Keratinocyte (primary cell): Measurements from ENCODE around the gene CALHM5. TPM values are rescaled to one million over a fixed set of nuclear protein-coding genes. Genes with fewer than 3 reads are reported as not detected.

Experiments
- DNase-seq: peaks from one replicate; pipeline ENCODE4 v3.0.0-alpha.2; 2011; ENCODE audit warnings: low read depth, missing footprints, low spot score
- FAIRE-seq: peaks from 2 replicates; lab custom pipeline; 2011; peaks lifted over from hg19 to GRCh38; lab: Jason Lieb, UNC
- H2AFZ ChIP-seq: 2 replicates; pipeline ENCODE4 v1.6.0; 2012; ENCODE audit warnings: low read length, control low read depth, inconsistent platforms; ENCODE audit not compliant: control insufficient read depth
- H3K27ac ChIP-seq: 2 replicates; pipeline ENCODE4 v1.5.1; 2011; ENCODE audit warnings: low read length; ENCODE audit not compliant: control insufficient read depth, insufficient read depth
- H3K27me3 ChIP-seq: 3 replicates; pipeline ENCODE4 v1.6.0; 2011; ENCODE audit warnings: low read length; ENCODE audit not compliant: control insufficient read depth, insufficient read depth; ENCODE audit errors: extremely low read depth
- H3K36me3 ChIP-seq, 2 experiments: 2 replicates in 1 of 2; 3 replicates in 1 of 2; pipeline ENCODE4 v1.5.1; 2011; ENCODE audit warnings: low read length in 2 of 2, mild to moderate bottlenecking in 1 of 2; ENCODE audit not compliant: control insufficient read depth in 2 of 2, insufficient read depth in 2 of 2; ENCODE audit errors: extremely low read depth in 1 of 2
- H3K4me1 ChIP-seq: 3 replicates; pipeline ENCODE4 v1.5.1; 2011; ENCODE audit warnings: low read length; ENCODE audit not compliant: control insufficient read depth, insufficient read depth; ENCODE audit errors: extremely low read depth
- H3K4me2 ChIP-seq: 3 replicates; pipeline ENCODE4 v1.6.0; 2011; ENCODE audit warnings: low read depth, low read length; ENCODE audit not compliant: control insufficient read depth, insufficient read depth; ENCODE audit errors: extremely low read depth
- H3K4me3 ChIP-seq, 3 experiments: fragments of 200-600 bp in 1 of 3; sonication (generic) in 1 of 3; 2 replicates in 2 of 3; 3 replicates in 1 of 3; pipeline ENCODE4 v1.5.1; 2011 to 2016; ENCODE audit warnings: low read length in 3 of 3, mild to moderate bottlenecking in 3 of 3, control low read depth in 2 of 3, inconsistent platforms in 1 of 3, low read depth in 1 of 3, mixed read lengths in 1 of 3, mixed run types in 1 of 3, moderate library complexity in 1 of 3; ENCODE audit not compliant: control insufficient read depth in 2 of 3, insufficient read depth in 2 of 3; ENCODE audit errors: extremely low read depth in 1 of 3
- H3K79me2 ChIP-seq: 2 replicates; pipeline ENCODE4 v1.6.0; 2012; ENCODE audit warnings: low read length; ENCODE audit not compliant: control insufficient read depth, insufficient read depth
- H3K9ac ChIP-seq: 3 replicates; pipeline ENCODE4 v1.6.0; 2011; ENCODE audit warnings: low read length; ENCODE audit not compliant: control insufficient read depth, insufficient read depth; ENCODE audit errors: extremely low read depth
- H3K9me1 ChIP-seq: 3 replicates; pipeline ENCODE4 v1.6.0; 2011; ENCODE audit warnings: low read length; ENCODE audit not compliant: control insufficient read depth, insufficient read depth; ENCODE audit errors: extremely low read depth
- H3K9me3 ChIP-seq: 2 replicates; pipeline ENCODE4 v1.5.1; 2012; ENCODE audit warnings: low read depth, low read length; ENCODE audit not compliant: control insufficient read depth
- H4K20me1 ChIP-seq: 3 replicates; pipeline ENCODE4 v1.6.0; 2011; ENCODE audit warnings: low read length; ENCODE audit not compliant: control insufficient read depth, insufficient read depth; ENCODE audit errors: extremely low read depth
- EZH2 ChIP-seq: IDR thresholded peaks from one replicate; pipeline ENCODE4 v1.6.1; 2012; ENCODE audit warnings: inconsistent platforms, mild to moderate bottlenecking, low read length, moderate library complexity
- dilution Hi-C: fragments of 300-500 bp; cut with MboI; formaldehyde crosslinking; loops from one replicate; pipeline ENCODE4 v1.7.0; 2020; ENCODE audit warnings: low sequenced_read_pairs; ENCODE audit not compliant: extremely low pct_ligation_motif_present
- polyA plus RNA-seq, 5 experiments: library from polyadenylated mRNA; depleted of rRNA in 3 of 5; stranded (reverse) in 3 of 5; stranded (forward) in 1 of 5; unstranded in 1 of 5; fragments of >200 nt; gene quantifications; 1 replicate in 1 of 5; 2 replicates in 3 of 5; 3 replicates in 1 of 5; pipeline versions ENCODE4 v1.2.1 to v1.2.3, GENCODE V29; 2011 to 2012; ENCODE audit warnings: missing spikeins in 2 of 5, low read depth in 1 of 5, low replicate concordance in 1 of 5
- TF ChIP-seq, protein P1 (sequence below), 3 experiments: IDR thresholded peaks in 1 of 3; conservative IDR thresholded peaks in 1 of 3; optimal IDR thresholded peaks in 1 of 3; 2 replicates in 2 of 3; 3 replicates in 1 of 3; pipeline versions ENCODE3 to v1.5.1; 2011; ENCODE audit warnings: low read length in 3 of 3, mild to moderate bottlenecking in 3 of 3, moderate library complexity in 2 of 3, control low read depth in 1 of 3, inconsistent platforms in 1 of 3; ENCODE audit not compliant: insufficient read depth in 2 of 3; ENCODE audit errors: extremely low read depth in 1 of 3

Gene CALHM5
- polyA plus RNA-seq, 1 donor (not counting 4 experiments of a cell fraction or from before 2014, with no cell fraction given): 0.80 TPM

DNA sequence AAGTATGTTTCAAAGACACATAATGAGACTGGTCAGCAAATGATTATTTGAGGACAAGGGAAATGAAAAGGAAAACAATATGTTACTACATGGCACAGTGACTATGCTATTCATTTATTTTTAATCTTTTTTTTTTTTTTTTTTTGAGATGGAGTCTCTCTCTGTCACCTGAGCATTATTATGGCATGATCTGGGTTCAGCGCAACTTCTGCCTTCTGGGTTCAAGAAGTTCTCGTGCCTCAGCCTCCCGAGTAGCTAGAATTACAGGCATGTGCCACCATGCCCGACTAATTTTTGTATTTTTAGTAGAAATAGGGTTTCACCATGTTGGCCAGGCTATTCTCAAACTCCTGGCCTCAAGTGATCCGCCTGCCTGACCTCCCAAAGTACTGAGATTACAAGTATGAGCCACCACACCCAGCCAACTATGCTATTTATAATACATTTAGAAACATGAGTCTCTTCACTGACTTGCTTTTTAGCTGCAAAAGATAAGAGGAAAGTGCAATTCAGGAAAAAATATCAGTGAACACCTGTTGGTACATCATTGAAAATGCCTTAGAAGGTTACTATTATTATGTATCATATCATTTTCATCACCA lies 45.5 kb downstream of the CALHM5 start:
- Histone ChIP-seq H3K27me3 (no peaks in the 10 kb centered on the region), H3K9me1 (no peaks in the 10 kb centered on the region), H3K9me3 (no peaks in the 10 kb centered on the region), H3K36me3 (no peaks in the 10 kb centered on the region), H3K27ac (peak overlapping the region; percentile 44), H3K79me2 (no peaks in the 10 kb centered on the region), H3K9ac (no peak overlapping the region), H3K4me2 (no peak overlapping the region), H3K4me3 (no peak overlapping the region), H2AFZ (no peak overlapping the region), H3K4me1 (peaks cover 44% of the 10 kb centered on the region), H4K20me1 (no peaks in the 10 kb centered on the region)
- DNase-seq: no peak
- TF ChIP-seq, protein P1, sequence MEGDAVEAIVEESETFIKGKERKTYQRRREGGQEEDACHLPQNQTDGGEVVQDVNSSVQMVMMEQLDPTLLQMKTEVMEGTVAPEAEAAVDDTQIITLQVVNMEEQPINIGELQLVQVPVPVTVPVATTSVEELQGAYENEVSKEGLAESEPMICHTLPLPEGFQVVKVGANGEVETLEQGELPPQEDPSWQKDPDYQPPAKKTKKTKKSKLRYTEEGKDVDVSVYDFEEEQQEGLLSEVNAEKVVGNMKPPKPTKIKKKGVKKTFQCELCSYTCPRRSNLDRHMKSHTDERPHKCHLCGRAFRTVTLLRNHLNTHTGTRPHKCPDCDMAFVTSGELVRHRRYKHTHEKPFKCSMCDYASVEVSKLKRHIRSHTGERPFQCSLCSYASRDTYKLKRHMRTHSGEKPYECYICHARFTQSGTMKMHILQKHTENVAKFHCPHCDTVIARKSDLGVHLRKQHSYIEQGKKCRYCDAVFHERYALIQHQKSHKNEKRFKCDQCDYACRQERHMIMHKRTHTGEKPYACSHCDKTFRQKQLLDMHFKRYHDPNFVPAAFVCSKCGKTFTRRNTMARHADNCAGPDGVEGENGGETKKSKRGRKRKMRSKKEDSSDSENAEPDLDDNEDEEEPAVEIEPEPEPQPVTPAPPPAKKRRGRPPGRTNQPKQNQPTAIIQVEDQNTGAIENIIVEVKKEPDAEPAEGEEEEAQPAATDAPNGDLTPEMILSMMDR (optimal IDR thresholded peaks at IDR 0.05 in 1 of 3, IDR thresholded peaks at IDR 0.05 in 1 of 3, conservative IDR thresholded peaks at IDR 0.05 in 1 of 3; ENCODE audit: extremely low read depth in 1 of 3, insufficient read depth in 2 of 3, low read length in 3 of 3): no peak
- no peak for TF ChIP-seq EZH2
- dilution Hi-C loops: no loop called here
- FAIRE-seq: no peak

DNA sequence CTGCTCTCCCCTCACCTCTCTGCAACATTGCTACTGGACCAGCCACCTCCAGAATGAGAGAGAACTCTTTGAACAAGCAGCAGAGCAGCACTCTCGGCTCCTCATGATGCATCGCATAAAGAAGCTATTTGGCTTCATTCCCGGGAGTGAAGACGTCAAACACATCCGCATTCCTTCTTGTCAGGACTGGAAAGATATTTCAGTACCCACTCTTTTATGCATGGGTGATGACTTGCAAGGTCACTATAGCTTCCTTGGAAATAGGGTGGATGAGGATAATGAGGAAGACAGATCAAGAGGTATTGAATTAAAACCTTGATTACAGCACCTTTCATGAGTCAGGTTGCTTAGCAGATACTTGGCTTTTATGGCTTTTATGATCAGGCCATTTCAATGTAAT lies 46.5 kb downstream of the CALHM5 start:
- TF ChIP-seq, protein P1 (optimal IDR thresholded peaks at IDR 0.05 in 1 of 3, IDR thresholded peaks at IDR 0.05 in 1 of 3, conservative IDR thresholded peaks at IDR 0.05 in 1 of 3; ENCODE audit: extremely low read depth in 1 of 3, insufficient read depth in 2 of 3, low read length in 3 of 3): no peak
- TF ChIP-seq EZH2: no peak
- Histone ChIP-seq H3K4me1 (peaks cover 44% of the 10 kb centered on the region), H3K4me2 (peak overlapping the region; percentile 11), H3K9ac (no peak overlapping the region), H4K20me1 (no peaks in the 10 kb centered on the region), H3K79me2 (no peaks in the 10 kb centered on the region), H3K9me1 (no peaks in the 10 kb centered on the region), H3K9me3 (no peaks in the 10 kb centered on the region), H3K36me3 (no peaks in the 10 kb centered on the region), H3K27me3 (no peaks in the 10 kb centered on the region), H2AFZ (no peak overlapping the region), H3K27ac (peak overlapping the region; percentile 27), H3K4me3 (no peak overlapping the region)
- peak; percentile 85 for DNase-seq
- dilution Hi-C loops: no loop called here
- FAIRE-seq: peak; percentile 100
